GM04503 (cell line): ENCODE measurements around the gene SH2D3C.
A peak's percentile ranks its signal among the peaks of the same experiment; 100 is the strongest.

Source experiments
- DNase-seq: peaks from one replicate; pipeline ENCODE4 v3.0.0-alpha.2; 2012; ENCODE audit warnings: low read depth

The SH2D3C gene

GRCh38 chr9:127741831-127742434 is 36.5 kb downstream of the SH2D3C start:
- no peak for DNase-seq

GRCh38 chr9:127739614-127740330 is 38.7 kb downstream of the SH2D3C start:
- no peak for DNase-seq

- DNase-seq, result no peak
These were observed 39.8 kb downstream of the SH2D3C start for GRCh38 chr9:127738666-127739065.

- no peak for DNase-seq
These were observed 42.8 kb downstream of the SH2D3C start for GRCh38 chr9:127735530-127736185.

GRCh38 chr9:127734747-127735529 is 43.5 kb downstream of the SH2D3C start, which contains the start of gene TOR2A:
Gene TOR2A, minus strand, starts transcription at chr9:127735294. Its CDS starts 24 bp downstream, at chr9:127735270.
- DNase-seq, result peak; percentile 71

- no peak for DNase-seq
These were observed 44.2 kb downstream of the SH2D3C start for GRCh38 chr9:127734247-127734746.

- DNase-seq, result no peak
These were observed 44.9 kb downstream of the SH2D3C start for GRCh38 chr9:127733614-127734013.

- DNase-seq, result no peak
These were observed 46.0 kb downstream of the SH2D3C start for GRCh38 chr9:127732444-127732843.

GRCh38 chr9:127731938-127732337 is 46.5 kb downstream of the SH2D3C start:
- DNase-seq, result no peak

- no peak for DNase-seq
These were observed 47.6 kb downstream of the SH2D3C start for GRCh38 chr9:127730799-127731410.

- no peak for DNase-seq
These were observed 48.2 kb downstream of the SH2D3C start for GRCh38 chr9:127730262-127730661.

GRCh38 chr9:127729522-127730256 is 48.8 kb downstream of the SH2D3C start:
- DNase-seq, result no peak

- no peak for DNase-seq
These were observed 49.7 kb downstream of the SH2D3C start for GRCh38 chr9:127728808-127729207.

GRCh38 chr9:127726871-127727270 is 51.6 kb downstream of the SH2D3C start:
- DNase-seq, result no peak

GRCh38 chr9:127724012-127724411 is 54.5 kb downstream of the SH2D3C start:
- no peak for DNase-seq

- peak; percentile 62 for DNase-seq
These were observed 55.0 kb downstream of the SH2D3C start for GRCh38 chr9:127723444-127723843.

GRCh38 chr9:127723013-127723412 is 55.5 kb downstream of the SH2D3C start:
- DNase-seq, result no peak

GRCh38 chr9:127722055-127722745 is 56.3 kb downstream of the SH2D3C start:
- DNase-seq, result no peak

- no peak for DNase-seq
These were observed 57.1 kb downstream of the SH2D3C start for GRCh38 chr9:127721391-127721821.

- no peak for DNase-seq
These were observed 57.6 kb downstream of the SH2D3C start for GRCh38 chr9:127720865-127721227.
